Heart right ventricle (tissue), 16 donors: ENCODE data around the gene ZNF841. TPM values are rescaled to one million over a fixed set of nuclear protein-coding genes. Genes with fewer than 3 reads are reported as not detected.
A peak's percentile ranks its signal among the peaks of the same experiment; 100 is the strongest.

Experiments
- ATAC-seq, 8 donors: fragments of 200-7000 bp; cut with Tn5 transposase; one replicate each; pipeline ENCODE4 v1.9.1; 2020; ENCODE audit warnings: mild to moderate bottlenecking in 8 of 8, moderate library complexity in 8 of 8, moderate number of reproducible peaks in 1 of 8
- DNase-seq, 2 donors: peaks; one replicate each; pipeline ENCODE4 v3.0.0-alpha.2; 2020
- H3K27ac ChIP-seq, 10 donors: fragments of 200-600 bp; sonication (generic) in 2 of 10; one replicate each; pipeline versions ENCODE4 v1.5.0 to v1.8.0; 2020 to 2022; ENCODE audit warnings: mild to moderate bottlenecking in 3 of 10
- H3K27me3 ChIP-seq, 7 donors: fragments of 200-600 bp; one replicate each; pipeline ENCODE4 v1.8.0; 2021 to 2022; ENCODE audit warnings: mild to moderate bottlenecking in 2 of 7
- H3K36me3 ChIP-seq, 9 donors: fragments of 200-600 bp; sonication (generic) in 1 of 9; one replicate each; pipeline versions ENCODE4 v1.5.0 to v1.8.0; 2020 to 2022; ENCODE audit warnings: mild to moderate bottlenecking in 2 of 9
- H3K4me1 ChIP-seq, 9 donors: fragments of 200-600 bp; sonication (generic) in 1 of 9; one replicate each; pipeline versions ENCODE4 v1.5.0 to v1.8.0; 2020 to 2022; ENCODE audit warnings: mild to moderate bottlenecking in 4 of 9
- H3K4me3 ChIP-seq, 10 donors: fragments of 200-600 bp; sonication (generic) in 2 of 10; one replicate each; pipeline versions ENCODE4 v1.5.0 to v1.8.0; 2020 to 2022; ENCODE audit warnings: mild to moderate bottlenecking in 7 of 10, moderate library complexity in 2 of 10
- H3K9me3 ChIP-seq, 11 donors: fragments of 200-600 bp in 10 of 11; sonication (generic) in 2 of 11; one replicate each; pipeline versions ENCODE4 v1.5.0 to v1.8.0; 2013 to 2022; ENCODE audit warnings: mild to moderate bottlenecking in 2 of 11, control low read depth in 1 of 11, moderate library complexity in 1 of 11
- CTCF ChIP-seq, 9 donors: fragments of 200-600 bp; sonication (generic) in 2 of 9; IDR thresholded peaks; one replicate each; pipeline versions ENCODE4 v1.5.0 to v1.8.0; 2021 to 2022; ENCODE audit warnings: antibody characterized with exemption in 9 of 9, mild to moderate bottlenecking in 5 of 9, moderate library complexity in 1 of 9
- WGBS, 2 donors: extraction: QIAGEN DNeasy Blood & Tissue Kit; methylation state at CpG; one replicate each; pipeline ENCODE4 v1.1.7; 2013; ENCODE audit warnings: inconsistent platforms in 1 of 2; 5-methylcytosine and 5-hydroxymethylcytosine counted together
- intact Hi-C, 10 donors: fragments of 100-400 bp; cut with DNase I; formaldehyde crosslinking; loops; one replicate each; pipeline versions ENCODE4 v1.11.1 to v1.14.2; 2022
- polyA plus RNA-seq, 2 donors: library from polyadenylated mRNA; stranded (reverse); fragments of 200-250 nt; gene quantifications; one replicate each; pipeline ENCODE4 v1.2.3, GENCODE V29; 2013
- total RNA-seq, 10 donors: library from RNA; stranded (reverse); fragmentation: NEBNext Ultra II Directional in 3 of 10; extraction: Animal tissue kit (Norgen Biotek cat#: 25700) in 3 of 10; gene quantifications; one replicate each; pipeline versions ENCODE4 v1.2.1 to v1.2.4, GENCODE V29; 2021 to 2023
- donor health status: Arrhythmogenic right ventricular cardiomyopathy.
- donor health status: ischemic (EF 13 %, LVEDD 7.1; RV severe dilation, severe dysfunction).
- donor health status: healthy with polysubstance abuse.
- donor health status: DM: no; HTN: yes; CAD: no.
- donor health status: DM: no; HTN: no; CAD: no.
- donor health status: ischemic (EF 25% LVEDD 6.9; RV normal size, moderate dysfunction).
- donor health status: ischemic (EF 25% LVEDD 5.7; RV mildly dilated, moderate dysfunction).
- donor health status: healthy.
- donor health status: DM: yes; HTN: yes; CAD: no.
- donor health status: Ischemic cardiomyopathy.
- donor health status: ischemic (EF 35%, LVEDD 5.7; RV mildly dilated, moderate dysfunction).
- donor health status: nonischemic (EF 11% LVEDD 7.7; RV severe dilation, severe dysfunction).
- donor health status: DM: yes; HTN: yes; CAD: no.
- donor health status: PGD.
- donor health status: ischemic (EF 29% LVEDD 5.4; RV normal size, mild dysfunction).
- donor health status: nonischemic (EF 23%, LVEDD 6.1; RV moderate dilation, normal function).

Gene ZNF841
- total and polyA plus RNA-seq, 12 donors: 3.1 to 10.7 (median 8.7) TPM

GRCh38 chr19:52138278-52138982 is 42.9 kb upstream of the ZNF841 start:
- Histone ChIP-seq H3K27ac (peak overlapping the region in 8 of 10 donors; percentile 87 to 96 (median 93)), H3K9me3 (peaks cover 0 to 45% (median 0%) of the 10 kb centered on the region in 11 donors), H3K4me3 (peak overlapping the region; percentile 61 to 94 (median 80)), H3K4me1 (peaks cover 2 to 24% (median 18%) of the 10 kb centered on the region in 9 donors), H3K27me3 (no peaks in the 10 kb centered on the region), H3K36me3 (no peaks in the 10 kb centered on the region)
- intact Hi-C loops: loop anchor here in 9 of 10 donors (2.0 to 10.0 kb wide), 7 partner anchors 32 to 102 kb away; partner anchors contain the start of genes PPP2R1A (in 2 of the 9) and ZNF836 (in 2 of the 9)
- 10 to 12% methylated on average over 14 of the region's 14 CpGs for WGBS, 2 donors
- ATAC-seq (peak in 3 of 8 donors; percentile 11 to 26 (median 23)), DNase-seq (peak in 1 of 2 donors; percentile 9)
- TF ChIP-seq CTCF (IDR thresholded peaks at IDR 0.05): no peak

GRCh38 chr19:52120286-52120685 is 24.7 kb upstream of the ZNF841 start:
- H3K36me3 ChIP-seq: peaks cover 7 to 100% (median 98%) of the 10 kb centered on the region in 9 donors

GRCh38 chr19:52115526-52116053 is 20.0 kb upstream of the ZNF841 start:
- intact Hi-C loops: loop anchor here in 1 of 10 donors (10.0 kb wide), 1 partner anchor 141 kb away; no protein-coding TSS in a partner anchor
- Histone ChIP-seq H3K4me3 (no peak overlapping the region), H3K27me3 (no peaks in the 10 kb centered on the region), H3K4me1 (no peaks in the 10 kb centered on the region), H3K9me3 (peaks cover 13 to 100% (median 100%) of the 10 kb centered on the region in 11 donors), H3K36me3 (peaks cover 7 to 76% (median 63%) of the 10 kb centered on the region in 9 donors), H3K27ac (no peak overlapping the region)
- 99% methylated on average over 12 of the region's 12 CpGs for WGBS, 2 donors
- DNase-seq (no peak), ATAC-seq (no peak)
- no peak for TF ChIP-seq CTCF (IDR thresholded peaks at IDR 0.05)

More at GRCh38 chr19:52120286-52120685, 24.7 kb upstream of the ZNF841 start:
- no peak for TF ChIP-seq CTCF (IDR thresholded peaks at IDR 0.05)
- DNase-seq (no peak), ATAC-seq (no peak)
- H3K27me3 ChIP-seq: no peaks in the 10 kb centered on the region
- peaks cover 2 to 100% (median 67%) of the 10 kb centered on the region in 11 donors for H3K9me3 ChIP-seq
- no peak overlapping the region for H3K4me3 ChIP-seq
- 98% methylated on average over 3 of the region's 3 CpGs for WGBS, 2 donors
- H3K4me1 ChIP-seq: no peaks in the 10 kb centered on the region
- intact Hi-C loops: no loop called here
- H3K27ac ChIP-seq: no peak overlapping the region

GRCh38 chr19:52114691-52115090 is 19.1 kb upstream of the ZNF841 start:
- H3K27me3 ChIP-seq: no peaks in the 10 kb centered on the region
- H3K27ac ChIP-seq: no peak overlapping the region
- H3K9me3 ChIP-seq: peaks cover 13 to 100% (median 98%) of the 10 kb centered on the region in 11 donors
- WGBS, 2 donors: 98 to 99% methylated on average over 5 of the region's 5 CpGs
- no peaks in the 10 kb centered on the region for H3K4me1 ChIP-seq
- no peak overlapping the region for H3K4me3 ChIP-seq
- intact Hi-C loops: loop anchor here in 1 of 10 donors (10.0 kb wide), 1 partner anchor 140 kb away; no protein-coding TSS in a partner anchor
- ATAC-seq (no peak), DNase-seq (no peak)
- peaks cover 7 to 67% (median 54%) of the 10 kb centered on the region in 9 donors for H3K36me3 ChIP-seq
- no peak for TF ChIP-seq CTCF (IDR thresholded peaks at IDR 0.05)
